ENCODE data around the gene MARCHF2. TPM values are rescaled to one million over a fixed set of nuclear protein-coding genes. Genes with fewer than 3 reads are reported as not detected.
"Not testable (repeated sequence)": the region's sequence is repeated elsewhere in the genome, so short reads cannot be mapped to it uniquely, and the experiment has no call there.

Gene MARCHF2
- total and polyA plus RNA-seq, 9 of the 15 experiments (the other 6 are each of a cell fraction or from before 2014, with no cell fraction given) = 0.39 to 6.4 (median 2.2) TPM

GRCh38 chr19:8444140-8444676, 31.1 kb downstream of the MARCHF2 start (continued):
- peak; percentile 83 for TF ChIP-seq HINFP (tag; conservative IDR thresholded peaks at IDR 0.05; ENCODE audit: low read depth)
- peak; percentile 16; the same call in 1 of the 2 replicates for TF ChIP-seq NCOA1 (IDR thresholded peaks at IDR 0.05; ENCODE audit: low read depth)
- 0 out of 2 replicates have a peak, but pooled peaks have one; percentile 50 for TF ChIP-seq ZBTB5 (IDR thresholded peaks at IDR 0.05)
- peak; percentile 70 for TF ChIP-seq ZBTB40 (IDR thresholded peaks at IDR 0.05)
- TF ChIP-seq ZBTB40 (CRISPR knock-in tag; IDR thresholded peaks at IDR 0.05) = not testable (repeated sequence)
- TF ChIP-seq KDM1A (IDR thresholded peaks at IDR 0.05) = peak in 1 of 2 experiments; percentile 45; a peak in 1 of 4 replicates
- TF ChIP-seq FOXK1 (CRISPR knock-in tag; IDR thresholded peaks at IDR 0.05; ENCODE audit: borderline replicate concordance) = 0 out of 2 replicates have a peak, but pooled peaks have one; percentile 1
- TF ChIP-seq AFF1 (IDR thresholded peaks at IDR 0.05; ENCODE audit: low read depth in 1 of 2, partially characterized antibody in 2 of 2) = peak in 1 of 2 experiments; percentile 21
- TF ChIP-seq CEBPB (tag; IDR thresholded peaks at IDR 0.05) = peak; percentile 27; the same call in 1 of the 2 replicates
- peak; percentile 49; the same call in 1 of the 2 replicates for TF ChIP-seq SMARCA4 (IDR thresholded peaks at IDR 0.05)
- TF ChIP-seq CC2D1A (IDR thresholded peaks at IDR 0.05) = peak; percentile 63; the same call in 1 of the 2 replicates
